ENCODE data around the gene HSFX2.
"Not testable (repeated sequence)": the region's sequence is repeated elsewhere in the genome, so short reads cannot be mapped to it uniquely, and the experiment has no call there.

The HSFX2 gene

GRCh38 chrX:149595214-149595613 is at the start of gene HSFX2:
Gene HSFX2, minus strand, starts transcription at chrX:149595314. Its CDS starts 614 bp downstream, at chrX:149594700.
- not testable (repeated sequence) for DNase-seq

- no peak for DNase-seq
Measured at GRCh38 chrX:149643496-149643895, 48.4 kb upstream of the HSFX2 start.

GRCh38 chrX:149641835-149642234 is 46.7 kb upstream of the HSFX2 start:
- DNase-seq, result no peak

- DNase-seq, result no peak
Measured at GRCh38 chrX:149641432-149641831, 46.3 kb upstream of the HSFX2 start.

- DNase-seq, result no peak
Measured at GRCh38 chrX:149639568-149639967, 44.5 kb upstream of the HSFX2 start.

- no peak for DNase-seq
Measured at GRCh38 chrX:149638860-149639259, 43.7 kb upstream of the HSFX2 start.

- DNase-seq, result no peak
Measured at GRCh38 chrX:149633511-149633910, 38.4 kb upstream of the HSFX2 start.

GRCh38 chrX:149631234-149632165 is 36.4 kb upstream of the HSFX2 start, which contains the start of gene TMEM185A:
Gene TMEM185A, minus strand, starts transcription at chrX:149631792. Its CDS starts 212 bp downstream, at chrX:149631580.
- DNase-seq, result peak; percentile 37

GRCh38 chrX:149630681-149631233 is 35.6 kb upstream of the HSFX2 start:
- DNase-seq, result peak; percentile 4

- no peak for DNase-seq
Measured at GRCh38 chrX:149629730-149630387, 34.7 kb upstream of the HSFX2 start.

GRCh38 chrX:149628768-149629167 is 33.7 kb upstream of the HSFX2 start:
- no peak for DNase-seq

GRCh38 chrX:149628280-149628679 is 33.2 kb upstream of the HSFX2 start:
- no peak for DNase-seq

- not testable (repeated sequence) for DNase-seq
Measured at GRCh38 chrX:149626829-149627228, 31.7 kb upstream of the HSFX2 start.

GRCh38 chrX:149619662-149620061 is 24.5 kb upstream of the HSFX2 start:
- not testable (repeated sequence) for DNase-seq

- no peak for DNase-seq
Measured at GRCh38 chrX:149618871-149619270, 23.8 kb upstream of the HSFX2 start.

- DNase-seq, result no peak
Measured at GRCh38 chrX:149611623-149612175, 16.6 kb upstream of the HSFX2 start.

- no peak for DNase-seq
Measured at GRCh38 chrX:149610511-149610910, 15.4 kb upstream of the HSFX2 start.

GRCh38 chrX:149607699-149608098 is 12.6 kb upstream of the HSFX2 start:
- DNase-seq, result no peak

GRCh38 chrX:149605248-149605885 is 10.3 kb upstream of the HSFX2 start:
- DNase-seq, result not testable (repeated sequence)

GRCh38 chrX:149598603-149599002 is 3.5 kb upstream of the HSFX2 start:
- DNase-seq, result not testable (repeated sequence)

- not testable (repeated sequence) for DNase-seq
Measured at GRCh38 chrX:149595943-149596342, 829 bp upstream of the HSFX2 start.

- not testable (repeated sequence) for DNase-seq
Measured at GRCh38 chrX:149590993-149591392, 4.1 kb downstream of the HSFX2 start.

GRCh38 chrX:149587359-149587758 is 7.8 kb downstream of the HSFX2 start, which contains the start of gene MAGEA9B:
Gene MAGEA9B, minus strand, starts transcription at chrX:149587459. Its CDS starts 4,280 bp downstream, at chrX:149583179.
- DNase-seq, result not testable (repeated sequence)
